PC-3 (cell line): ENCODE data around the gene LGI1. TPM values are rescaled to one million over a fixed set of nuclear protein-coding genes. Genes with fewer than 3 reads are reported as not detected.

ENCODE experiments used
- ATAC-seq: fragments of 200-7000 bp; cut with Tn5 transposase; 2 replicates; pipeline ENCODE4 v1.9.1; 2020; ENCODE audit warnings: mild to moderate bottlenecking, moderate library complexity
- BruUV-seq: library from RNA; stranded (reverse); fragments of 400-500 nt; replicated peaks from 2 replicates; lab custom pipeline; 2021; lab: Mats Ljungman, UMichigan
- CTCF ChIA-PET: fragments of 300-600 bp; sonication (Branson Sonifier 250); formaldehyde crosslinking; loops from one replicate; lab custom pipeline; 2022; ENCODE audit warnings: antibody characterized with exemption; lab: Charles Lee
- POLR2A ChIA-PET: fragments of 300-600 bp; sonication (Branson Sonifier 250); formaldehyde crosslinking; loops from one replicate; lab custom pipeline; 2022; ENCODE audit warnings: antibody characterized with exemption; ENCODE audit not compliant: unreplicated experiment; lab: Charles Lee
- DNase-seq: peaks from one replicate; pipeline ENCODE4 v3.0.0-alpha.2; 2015
- H2AFZ ChIP-seq: fragments of 300-600 bp; sonication (generic); 2 replicates; pipeline ENCODE4 v1.6.0; 2016; ENCODE audit warnings: antibody characterized with exemption, low read length
- H3F3A ChIP-seq: fragments of 300-600 bp; sonication (generic); one replicate; pipeline ENCODE4 v1.6.0; 2017; ENCODE audit warnings: antibody characterized with exemption, low read length, control low read depth, mild to moderate bottlenecking; ENCODE audit not compliant: unreplicated experiment
- H3K27ac ChIP-seq: fragments of 300-600 bp; sonication (generic); 2 replicates; pipeline ENCODE4 v1.5.1; 2016; ENCODE audit warnings: mild to moderate bottlenecking, low read length
- H3K27me3 ChIP-seq: fragments of 300-600 bp; sonication (generic); 2 replicates; pipeline ENCODE4 v1.6.1; 2016; ENCODE audit warnings: low read length, mixed read lengths
- H3K36me3 ChIP-seq: fragments of 300-600 bp; sonication (generic); 2 replicates; pipeline ENCODE4 v1.6.1; 2016; ENCODE audit warnings: low read depth, mixed run types, low read length, mixed read lengths
- H3K4me1 ChIP-seq: fragments of 300-600 bp; sonication (generic); 2 replicates; pipeline ENCODE4 v1.5.1; 2016; ENCODE audit warnings: low read length; ENCODE audit not compliant: insufficient read depth
- H3K4me2 ChIP-seq: fragments of 300-600 bp; sonication (generic); 2 replicates; pipeline ENCODE4 v1.6.0; 2016; ENCODE audit warnings: low read length
- H3K4me3 ChIP-seq: fragments of 300-600 bp; sonication (generic); 2 replicates; pipeline ENCODE4 v1.5.1; 2016; ENCODE audit warnings: mild to moderate bottlenecking, low read length, mixed read lengths
- H3K79me2 ChIP-seq: fragments of 300-600 bp; sonication (generic); 2 replicates; pipeline ENCODE4 v1.6.1; 2017; ENCODE audit warnings: low read length, mixed read lengths
- H3K9ac ChIP-seq: fragments of 300-600 bp; sonication (generic); 2 replicates; pipeline ENCODE4 v1.6.0; 2016; ENCODE audit warnings: mild to moderate bottlenecking, low read length
- H3K9me2 ChIP-seq: fragments of 300-600 bp; sonication (generic); replicated peaks from 2 replicates; pipeline ENCODE4 v1.6.1; 2016; ENCODE audit warnings: mixed run types, low read length, mixed read lengths
- H3K9me3 ChIP-seq: fragments of 300-600 bp; sonication (generic); 2 replicates; pipeline ENCODE4 v1.6.1; 2016; ENCODE audit warnings: low read length, mixed read lengths
- H4K20me1 ChIP-seq: fragments of 300-600 bp; sonication (generic); 2 replicates; pipeline ENCODE4 v1.6.1; 2016; ENCODE audit warnings: low read length, mixed read lengths
- CTCF ChIP-seq: fragments of 300-600 bp; sonication (generic); conservative IDR thresholded peaks from 2 replicates; pipeline ENCODE4 v1.5.1; 2017; ENCODE audit warnings: antibody characterized with exemption, low read depth, mild to moderate bottlenecking, low read length
- EZH2 ChIP-seq: fragments of 300-600 bp; sonication (generic); IDR thresholded peaks from one replicate; pipeline ENCODE4 v1.6.1; 2017; ENCODE audit warnings: antibody characterized with exemption, mild to moderate bottlenecking, low read length; ENCODE audit not compliant: unreplicated experiment
- EZH2phosphoT487 ChIP-seq: fragments of 300-600 bp; sonication (generic); IDR thresholded peaks from 2 replicates; pipeline ENCODE4 v1.6.1; 2018; ENCODE audit warnings: mild to moderate bottlenecking, antibody characterized with exemption, low read length, borderline replicate concordance
- intact Hi-C: fragments of 100-400 bp; cut with micrococcal nuclease; formaldehyde crosslinking; loops from 2 replicates; pipeline ENCODE4 v1.9.0; 2023
- total RNA-seq: library from RNA; depleted of rRNA; stranded (reverse); fragments of >200 nt; gene quantifications from 2 replicates; pipeline ENCODE4 v1.2.3, GENCODE V29; 2014

The LGI1 gene
- total RNA-seq, 1 experiment from 2014 or later: not detected

DNA sequence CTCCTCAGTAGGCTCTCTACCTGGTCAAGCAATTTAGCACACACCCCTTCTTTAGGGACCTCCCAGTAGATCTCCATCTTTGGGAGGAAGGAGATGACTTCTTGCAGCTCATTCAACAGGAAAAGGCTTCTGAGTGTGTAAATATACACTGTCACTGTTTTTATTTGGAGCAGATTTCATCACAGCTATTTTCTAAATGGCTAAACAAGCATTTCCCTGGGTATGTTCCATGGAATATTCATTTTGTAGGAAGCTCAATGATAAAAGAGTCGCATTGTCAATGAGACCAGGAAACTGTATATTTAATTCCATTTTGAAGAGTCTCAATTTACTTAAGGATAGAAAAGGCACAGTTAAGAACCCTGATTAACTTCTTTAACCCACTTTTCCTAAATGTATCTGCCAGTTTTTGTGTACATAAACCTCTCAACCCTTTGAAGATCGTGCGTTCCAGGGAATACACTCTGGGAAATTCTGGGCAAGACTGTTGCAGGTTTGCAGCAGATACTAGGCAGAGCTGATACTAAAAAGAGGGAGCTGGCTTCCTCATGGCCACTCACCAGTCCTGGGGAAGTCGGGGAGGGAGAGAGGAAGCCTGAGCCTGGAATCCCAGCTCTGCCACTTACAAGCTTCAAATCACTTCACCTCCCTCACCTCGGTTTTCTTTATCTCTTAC is 10.1 kb downstream of the LGI1 start:
- Histone ChIP-seq H3K79me2 (no peaks in the 10 kb centered on the region), H3K9me3 (no peaks in the 10 kb centered on the region), H3K4me3 (no peak overlapping the region), H3K9ac (no peak overlapping the region), H3K4me1 (no peaks in the 10 kb centered on the region), H3K4me2 (no peak overlapping the region), H2AFZ (no peak overlapping the region), H3K36me3 (no peaks in the 10 kb centered on the region), H4K20me1 (no peaks in the 10 kb centered on the region), H3K9me2 (no peaks in the 10 kb centered on the region), H3K27ac (no peak overlapping the region), H3K27me3 (no peaks in the 10 kb centered on the region), H3F3A (no peaks in the 10 kb centered on the region)
- no TSS peak for BruUV-seq
- CTCF ChIA-PET: interaction anchor here (0.6 kb wide), 1 partner anchor 24 kb away, joined by 4 read pairs; no protein-coding TSS in a partner anchor
- DNase-seq: no peak
- POLR2A ChIA-PET: no interaction called here
- no peak for TF ChIP-seq EZH2
- no peak for TF ChIP-seq CTCF
- no peak for TF ChIP-seq EZH2phosphoT487
- intact Hi-C loops: no loop called here
- ATAC-seq: no peak

DNA sequence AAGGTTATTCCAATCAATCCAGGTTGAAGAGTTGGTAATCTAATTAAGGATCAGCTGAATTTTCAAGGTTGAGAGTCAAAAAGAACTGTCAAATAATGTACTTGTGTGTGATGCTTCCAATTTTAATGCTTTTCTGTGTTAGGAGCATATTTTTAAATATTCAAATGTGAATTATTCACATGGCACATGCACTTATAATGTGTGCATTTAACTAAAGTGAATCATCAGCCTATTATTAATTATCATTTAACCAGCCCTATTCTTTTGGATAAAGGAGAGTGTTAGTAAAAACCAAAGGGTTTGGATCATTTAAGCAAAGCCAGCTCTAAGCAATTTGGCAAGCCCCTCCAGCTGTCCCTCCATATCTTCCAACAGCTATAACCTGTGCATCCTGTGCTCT is 11.2 kb downstream of the LGI1 start:
- no peaks in the 10 kb centered on the region for H3K79me2 ChIP-seq
- H3K9me2 ChIP-seq: no peaks in the 10 kb centered on the region
- H3K9me3 ChIP-seq: no peaks in the 10 kb centered on the region
- ChIA-PET POLR2A (no interaction called here), CTCF (interaction anchor here (0.6 kb wide), 1 partner anchor 25 kb away, joined by 4 read pairs; no protein-coding TSS in a partner anchor)
- no peaks in the 10 kb centered on the region for H3K27me3 ChIP-seq
- no peak for DNase-seq
- no peak overlapping the region for H2AFZ ChIP-seq
- H3K4me1 ChIP-seq: no peaks in the 10 kb centered on the region
- intact Hi-C loops: no loop called here
- H3K4me2 ChIP-seq: no peak overlapping the region
- H3K27ac ChIP-seq: no peak overlapping the region
- no peak overlapping the region for H3K4me3 ChIP-seq
- no peaks in the 10 kb centered on the region for H3K36me3 ChIP-seq
- no peak for ATAC-seq
- H4K20me1 ChIP-seq: no peaks in the 10 kb centered on the region
- no TSS peak for BruUV-seq
- no peak overlapping the region for H3K9ac ChIP-seq
- no peaks in the 10 kb centered on the region for H3F3A ChIP-seq
- no peak for TF ChIP-seq CTCF
- no peak for TF ChIP-seq EZH2phosphoT487
- TF ChIP-seq EZH2: no peak

GRCh38 chr10:93771354-93771753 is 13.6 kb downstream of the LGI1 start:
- TF ChIP-seq EZH2: no peak
- TF ChIP-seq EZH2phosphoT487: no peak
- TF ChIP-seq CTCF: no peak
- no peaks in the 10 kb centered on the region for H3K4me1 ChIP-seq
- H3K27ac ChIP-seq: no peak overlapping the region
- no peaks in the 10 kb centered on the region for H3K36me3 ChIP-seq
- no peaks in the 10 kb centered on the region for H3K9me2 ChIP-seq
- no peaks in the 10 kb centered on the region for H3F3A ChIP-seq
- CTCF ChIA-PET: no interaction called here
- DNase-seq (no peak), ATAC-seq (no peak)
- H3K9ac ChIP-seq: no peak overlapping the region
- H3K27me3 ChIP-seq: no peaks in the 10 kb centered on the region
- H2AFZ ChIP-seq: no peak overlapping the region
- no TSS peak for BruUV-seq
- POLR2A ChIA-PET: no interaction called here
- H3K9me3 ChIP-seq: no peaks in the 10 kb centered on the region
- H3K4me3 ChIP-seq: no peak overlapping the region
- H4K20me1 ChIP-seq: no peaks in the 10 kb centered on the region
- no peaks in the 10 kb centered on the region for H3K79me2 ChIP-seq
- H3K4me2 ChIP-seq: no peak overlapping the region
- intact Hi-C loops: no loop called here
